Dermis microvascular lymphatic vessel endothelial cell (primary cell): ENCODE results near the gene PRR33. TPM values are rescaled to one million over a fixed set of nuclear protein-coding genes. Genes with fewer than 3 reads are reported as not detected.
"Not testable (repeated sequence)": the region's sequence is repeated elsewhere in the genome, so short reads cannot be mapped to it uniquely, and the experiment has no call there.

Experiments used
- DNase-seq, 2 donors: peaks; one replicate each; pipeline versions ENCODE4 v3.0.0 to v3.0.0-alpha.2; 2010; ENCODE audit warnings: low read depth in 2 of 2
- total RNA-seq: library from RNA; depleted of rRNA; stranded (reverse); fragments of >200 nt; gene quantifications from 2 replicates; pipeline ENCODE4 v1.2.1, GENCODE V29; 2014

PRR33 gene
- total RNA-seq, 1 donor from 2014 or later, result not detected

DNA sequence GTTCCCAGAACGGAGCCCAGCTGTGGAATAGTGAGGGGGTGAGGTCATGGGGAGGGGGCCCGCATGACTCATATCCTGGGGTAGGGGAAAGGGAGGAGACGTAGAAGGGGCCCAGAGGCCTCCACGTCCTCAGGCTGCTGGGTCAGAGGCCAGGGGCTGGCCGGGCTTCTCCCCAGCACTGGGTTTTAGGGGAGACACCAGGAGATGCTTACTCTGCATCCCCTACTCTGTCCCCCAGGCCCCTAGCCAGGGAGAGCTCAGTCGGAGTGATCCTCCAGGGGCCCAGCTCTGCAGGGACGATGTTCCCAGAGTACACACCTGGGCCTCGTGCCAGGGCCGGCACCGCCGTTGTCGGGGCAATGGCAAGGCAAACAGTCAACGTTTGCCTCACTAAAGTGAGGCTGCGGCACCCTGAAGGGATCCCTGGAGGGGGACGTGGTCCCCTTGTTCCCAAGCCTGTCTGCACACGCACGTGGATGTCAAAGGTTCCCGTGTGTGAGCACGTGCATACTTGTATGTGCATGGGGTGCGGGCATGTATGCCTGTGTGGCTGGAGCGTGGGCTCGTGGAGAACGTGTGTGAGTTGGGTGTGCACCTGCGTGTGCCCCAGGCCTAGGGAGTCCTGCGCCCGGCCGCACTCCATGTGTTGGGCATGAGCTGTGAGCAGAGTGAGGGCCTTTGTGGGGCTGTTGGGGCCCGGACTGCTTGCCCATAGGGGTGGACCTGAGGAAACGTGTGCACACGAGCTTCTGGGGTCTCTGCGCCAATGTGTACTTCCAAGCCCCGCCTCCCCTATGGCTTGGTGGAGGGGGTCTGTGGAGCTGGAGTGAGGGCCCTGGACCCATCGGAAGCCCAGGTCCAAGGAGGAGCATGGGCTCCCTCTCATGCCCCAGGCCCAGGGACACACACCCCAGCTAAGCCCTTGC is 14.2 kb downstream of the PRR33 start:
- DNase-seq, result peak in 1 of 2 donors; percentile 19

DNA sequence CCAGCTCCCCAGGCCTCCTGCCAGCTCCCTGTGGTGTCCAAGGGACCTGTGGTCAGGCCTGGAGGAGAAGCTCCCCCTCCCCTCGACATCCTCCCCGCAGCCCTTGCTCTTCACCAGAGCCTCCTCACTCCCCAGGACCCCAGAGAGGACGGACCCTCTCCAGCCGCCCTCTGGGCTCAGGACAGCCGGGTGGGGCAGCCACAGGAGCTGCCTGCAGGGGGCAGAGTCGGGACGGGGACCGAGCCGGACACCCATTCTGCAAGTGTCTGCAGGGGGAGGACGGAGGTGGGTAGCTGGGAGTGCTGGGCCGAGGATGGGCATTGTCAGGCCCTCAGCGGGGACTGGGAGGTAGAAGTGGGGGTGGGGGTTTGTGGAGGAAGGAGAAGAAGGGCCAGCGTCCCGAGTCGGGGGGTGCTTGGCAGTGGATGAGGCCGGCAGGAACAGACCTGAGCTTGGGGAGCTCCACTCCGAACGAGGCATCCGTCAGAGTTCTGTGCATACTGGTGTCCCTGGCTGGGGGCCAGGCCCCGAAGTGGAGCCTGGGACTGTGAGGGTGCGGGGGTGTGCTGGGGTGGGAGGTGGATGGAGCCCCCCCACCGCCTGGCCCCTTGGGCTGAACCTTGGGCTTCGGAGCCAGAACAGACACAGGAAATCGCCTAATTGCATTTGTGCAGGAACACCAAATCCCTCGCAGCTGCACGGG is 15.2 kb downstream of the PRR33 start:
- peak in 1 of 2 donors; percentile 53 for DNase-seq

DNA sequence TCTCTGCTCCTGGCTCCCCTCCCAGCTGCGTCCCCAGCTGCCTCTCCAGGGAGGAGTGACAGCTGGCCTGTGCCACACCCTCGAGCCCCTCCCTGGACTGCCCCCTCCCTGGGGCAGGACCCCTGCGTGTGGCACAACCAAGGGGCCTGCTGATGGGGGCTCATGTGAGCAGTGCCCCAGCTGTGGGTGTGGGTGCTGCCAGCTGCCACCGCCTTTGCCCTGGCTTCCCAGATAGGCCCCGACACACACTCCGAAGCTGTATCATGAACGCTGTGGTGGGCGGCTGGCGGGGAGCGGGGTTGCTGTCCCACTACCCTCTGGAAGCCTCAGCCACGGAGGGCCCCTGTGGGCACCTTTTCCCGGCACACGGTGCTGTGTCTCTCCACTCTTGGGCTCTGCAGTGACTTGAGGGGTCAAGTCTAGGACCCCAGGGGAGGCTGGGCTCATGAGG is 15.8 kb downstream of the PRR33 start:
- not testable (repeated sequence) for DNase-seq

- no peak for DNase-seq
These were observed 16.4 kb downstream of the PRR33 start for GRCh38 chr11:1875093-1875850.

- not testable (repeated sequence) for DNase-seq
These were observed 17.1 kb downstream of the PRR33 start for GRCh38 chr11:1874441-1875092.

DNA sequence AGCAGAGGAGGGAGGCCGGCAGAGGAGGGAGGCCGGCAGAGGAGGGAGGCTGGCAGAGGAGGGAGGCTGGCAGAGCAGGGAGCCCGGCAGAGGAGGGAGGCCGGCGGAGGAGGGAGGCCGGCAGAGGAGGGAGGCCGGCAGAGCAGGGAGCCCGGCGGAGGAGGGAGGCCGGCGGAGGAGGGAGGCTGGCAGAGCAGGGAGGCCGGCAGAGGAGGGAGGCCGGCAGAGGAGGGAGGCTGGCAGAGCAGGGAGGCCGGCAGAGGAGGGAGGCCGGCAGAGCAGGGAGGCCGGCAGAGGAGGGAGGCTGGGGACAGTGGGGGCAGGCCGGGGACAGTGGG is 17.9 kb downstream of the PRR33 start:
- not testable (repeated sequence) for DNase-seq

DNA sequence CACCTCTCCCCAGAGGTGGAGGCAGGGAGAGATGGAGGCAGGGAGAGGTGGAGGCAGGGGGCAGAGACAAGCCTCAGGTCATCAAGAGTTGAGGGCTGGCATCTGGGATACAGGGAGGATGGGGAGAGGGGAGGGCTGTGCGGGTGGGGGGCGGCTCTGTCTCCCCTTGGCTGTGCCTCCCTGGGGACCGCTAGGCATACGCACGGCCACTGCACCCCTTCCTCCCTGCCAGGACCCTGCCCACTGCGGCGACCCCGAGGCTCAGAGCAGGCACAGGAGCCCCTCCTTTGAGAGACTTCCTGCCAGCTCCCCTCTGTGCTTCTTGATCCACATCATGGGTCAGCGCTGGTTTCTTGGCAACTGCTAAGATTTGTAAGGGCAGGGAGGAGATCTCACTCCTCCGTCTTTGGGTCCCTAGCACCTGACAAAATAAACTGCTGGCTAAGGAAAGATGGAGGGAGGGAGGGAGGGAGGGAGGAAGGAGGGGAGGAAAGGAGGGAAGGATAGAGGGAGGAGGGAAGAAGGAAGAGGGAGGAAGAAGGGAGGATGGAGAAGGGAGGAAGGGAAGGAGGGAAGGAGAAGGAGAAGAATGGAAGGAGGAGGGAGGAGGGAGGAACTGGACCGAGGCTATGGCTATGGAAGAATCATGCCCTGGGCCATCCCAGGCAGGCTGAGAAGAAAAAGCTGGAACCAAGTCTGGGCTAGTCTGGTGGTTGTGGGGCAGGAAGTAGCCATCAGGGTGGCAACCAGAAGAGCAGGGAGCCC is 18.5 kb downstream of the PRR33 start:
- DNase-seq, result no peak

DNA sequence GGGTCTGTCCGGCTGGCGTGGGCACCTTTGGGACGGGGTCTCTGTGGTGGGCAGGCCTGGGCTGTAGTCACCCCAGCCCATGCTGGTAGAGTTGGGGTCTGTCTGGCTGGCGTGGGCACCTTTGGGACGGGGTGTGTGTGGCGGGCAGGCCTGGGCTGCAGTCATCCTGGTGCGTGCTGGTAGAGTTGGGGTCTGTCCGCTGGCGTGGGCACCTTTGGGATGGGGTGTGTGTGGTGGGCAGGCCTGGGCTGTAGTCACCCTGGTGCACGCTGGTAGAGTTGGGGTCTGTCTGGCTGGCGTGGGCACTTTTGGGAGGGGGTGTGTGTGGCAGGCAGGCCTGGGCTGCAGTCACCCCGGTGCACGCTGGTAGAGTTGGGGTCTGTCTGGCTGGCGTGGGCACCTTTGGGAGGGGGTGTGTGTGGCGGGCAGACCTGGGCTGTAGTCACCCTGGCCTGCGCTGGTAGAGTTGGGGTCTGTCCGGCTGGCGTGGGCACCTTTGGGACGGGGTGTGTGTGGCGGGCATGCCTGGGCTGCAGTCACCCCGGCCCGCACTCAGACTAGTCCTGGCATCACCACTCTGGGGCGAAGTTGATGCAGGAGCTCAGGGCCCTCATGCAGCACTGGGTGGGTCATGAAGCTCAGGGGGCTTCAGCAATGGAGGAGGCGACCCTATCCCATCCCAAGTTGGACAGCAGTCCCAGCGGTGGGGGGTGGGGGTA is 19.3 kb downstream of the PRR33 start:
- no peak for DNase-seq

DNA sequence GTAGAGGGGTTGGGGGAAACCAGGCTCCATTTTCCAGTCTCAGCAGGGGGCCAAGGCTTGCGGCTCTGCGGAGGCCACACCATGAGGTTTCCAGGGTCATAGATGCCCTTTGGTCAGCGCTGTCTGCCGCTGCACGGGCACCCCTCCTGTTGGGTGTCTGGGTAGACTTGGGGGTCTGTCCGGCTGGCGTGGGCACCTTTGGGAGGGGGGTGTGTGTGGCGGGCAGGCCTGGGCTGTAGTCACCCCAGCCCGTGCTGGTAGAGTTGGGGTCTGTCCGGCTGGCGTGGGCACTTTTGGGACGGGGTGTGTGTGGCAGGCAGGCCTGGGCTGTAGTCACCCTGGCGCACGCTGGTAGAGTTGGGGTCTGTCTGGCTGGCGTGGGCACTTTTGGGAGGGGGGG is 20.2 kb downstream of the PRR33 start:
- no peak for DNase-seq

GRCh38 chr11:1870721-1871466 is 20.8 kb downstream of the PRR33 start:
- DNase-seq, result no peak

GRCh38 chr11:1870326-1870696 is 21.4 kb downstream of the PRR33 start:
- DNase-seq, result no peak

DNA sequence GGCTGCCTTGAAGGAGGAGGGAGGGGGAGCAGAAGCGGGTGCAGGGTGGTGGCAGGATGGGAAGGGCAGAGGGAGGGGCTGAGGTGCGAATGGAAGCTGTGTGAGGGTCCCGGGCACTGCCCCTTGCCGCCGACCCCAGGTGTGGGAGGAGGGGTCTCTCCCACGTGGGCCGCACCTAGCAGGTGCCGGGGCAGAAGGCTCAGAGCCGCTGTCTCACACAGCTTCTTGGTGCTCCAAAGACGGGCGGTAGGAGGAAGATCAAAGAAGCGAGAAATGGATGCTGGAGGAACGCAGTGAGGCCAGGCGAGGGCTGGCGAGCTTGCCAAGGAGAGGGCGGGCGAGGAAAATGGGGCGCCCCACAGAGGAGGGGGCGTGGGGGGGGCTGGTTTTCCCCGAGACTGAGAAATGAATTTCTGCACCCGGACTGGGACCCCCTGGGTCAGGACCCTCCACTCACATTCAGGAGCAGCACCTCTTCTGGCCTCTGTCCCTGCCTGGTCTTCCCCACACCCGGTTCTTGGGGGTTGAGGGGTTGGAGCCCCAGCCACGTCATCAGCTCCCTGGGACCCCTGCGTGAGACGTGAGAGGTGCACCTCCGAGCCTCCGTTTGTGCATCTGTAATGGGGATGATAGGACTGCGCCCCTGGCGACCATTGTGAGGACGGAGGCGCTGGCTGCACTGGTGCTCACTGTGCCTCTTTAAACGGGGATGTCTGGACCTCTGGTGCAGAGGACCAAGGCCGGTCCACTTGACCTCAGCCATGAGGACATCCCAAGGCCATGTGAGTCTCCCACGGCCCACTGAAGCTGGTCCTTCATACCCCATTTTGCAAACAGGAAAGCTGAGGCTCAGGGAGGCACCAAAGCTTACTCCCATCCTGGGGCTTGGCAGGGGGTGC is 22.0 kb downstream of the PRR33 start:
- DNase-seq, result peak in 1 of 2 donors; percentile 7

DNA sequence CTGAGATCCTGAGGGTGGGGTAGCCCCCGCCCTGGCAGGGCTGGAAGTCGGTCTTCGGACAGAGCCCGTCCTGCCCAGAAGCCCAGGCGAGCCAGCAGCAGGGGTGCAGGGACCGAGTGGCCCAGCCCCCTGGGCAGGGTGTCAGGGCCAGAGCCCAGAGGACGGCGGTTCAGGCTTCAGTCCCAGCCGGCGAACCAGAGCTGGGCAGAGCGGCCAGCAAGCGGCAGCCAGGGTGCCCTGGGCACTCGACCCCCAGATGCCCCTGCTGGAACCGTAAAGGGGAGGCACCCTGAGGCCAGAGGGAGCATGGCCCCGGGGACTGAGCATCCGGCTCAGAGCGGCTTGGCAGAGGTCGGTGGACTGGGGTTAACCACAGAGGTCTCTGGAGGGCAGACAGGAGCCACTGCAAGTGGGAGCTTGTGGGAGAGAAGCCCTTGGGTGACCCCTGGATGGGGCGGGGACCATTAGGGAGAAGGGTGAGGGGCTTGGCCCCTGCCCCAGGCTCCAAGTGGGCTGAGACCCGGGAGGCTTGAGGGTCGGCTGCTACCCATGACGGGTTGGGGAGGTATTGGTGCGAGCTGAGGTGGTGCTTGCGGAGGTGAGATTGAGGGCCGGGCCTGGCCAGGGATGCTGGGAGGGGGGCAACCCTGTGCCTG is 22.9 kb downstream of the PRR33 start:
- DNase-seq, result no peak

DNA sequence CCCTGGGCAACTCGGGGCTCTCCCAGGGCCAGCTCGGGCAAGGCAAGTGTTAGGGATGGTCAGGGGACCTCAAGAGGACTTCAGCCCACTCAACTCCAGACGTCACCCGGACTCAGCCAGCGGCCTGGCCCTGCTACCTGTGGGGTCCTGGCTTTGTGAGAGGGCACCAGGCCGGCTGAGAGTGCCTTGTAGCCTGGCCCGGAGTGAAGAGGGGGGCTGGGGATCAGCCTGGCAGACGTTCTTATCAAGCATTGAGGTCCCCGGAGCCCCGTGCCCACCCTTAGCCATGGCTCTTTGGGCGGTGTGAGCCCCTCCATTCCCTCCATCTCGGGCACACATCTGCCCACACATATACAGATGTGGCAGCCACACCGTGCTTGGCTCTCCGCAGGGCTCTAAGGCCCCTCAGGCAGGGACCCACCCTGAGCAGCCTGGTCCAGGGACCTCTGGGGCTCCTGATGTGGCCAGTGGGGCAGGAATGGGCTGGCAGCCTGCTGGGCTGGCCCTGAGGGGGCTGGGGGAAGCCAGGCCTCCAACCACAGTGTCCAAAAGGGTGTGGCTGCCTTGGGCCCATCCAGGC is 23.5 kb downstream of the PRR33 start:
- DNase-seq, result no peak

GRCh38 chr11:1867381-1867780 is 24.3 kb downstream of the PRR33 start:
- DNase-seq, result no peak

- DNase-seq, result no peak
These were observed 24.9 kb downstream of the PRR33 start for GRCh38 chr11:1866776-1867175.

GRCh38 chr11:1866226-1866625 is 25.5 kb downstream of the PRR33 start:
- no peak for DNase-seq
